ENCODE measurements around the gene BCKDHA.

DNA sequence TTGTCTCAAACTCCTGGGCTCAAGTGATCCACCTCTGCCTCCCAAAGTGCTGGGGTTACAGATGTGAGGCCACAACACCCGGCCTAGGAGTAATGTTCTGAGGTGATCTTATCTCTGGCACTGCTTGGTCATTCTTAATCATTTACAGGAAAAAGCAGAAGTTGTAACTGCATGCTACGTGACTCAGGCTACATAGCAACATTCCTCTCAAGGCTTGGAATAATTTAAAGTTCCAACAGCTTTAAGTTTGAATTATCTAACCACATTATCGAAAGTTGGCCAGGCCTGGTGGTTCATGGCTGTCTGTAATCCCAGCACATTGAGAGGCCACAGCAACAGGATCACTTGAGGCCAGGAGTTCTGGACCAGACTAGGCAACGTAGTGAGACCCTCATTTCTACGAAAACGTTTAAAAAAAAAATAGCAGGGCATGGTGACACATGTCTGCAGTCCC lies 29.7 kb upstream of the BCKDHA start:
- TF ChIP-seq RAD21 (conservative IDR thresholded peaks at IDR 0.05) (no peak), EZH2 (IDR thresholded peaks at IDR 0.05; ENCODE audit: borderline replicate concordance, insufficient read depth, low read length, poor library complexity, severe bottlenecking) (no peak), TAF1 (IDR thresholded peaks at IDR 0.05; ENCODE audit: low read depth) (no peak)
- TF ChIP-seq, protein P1, sequence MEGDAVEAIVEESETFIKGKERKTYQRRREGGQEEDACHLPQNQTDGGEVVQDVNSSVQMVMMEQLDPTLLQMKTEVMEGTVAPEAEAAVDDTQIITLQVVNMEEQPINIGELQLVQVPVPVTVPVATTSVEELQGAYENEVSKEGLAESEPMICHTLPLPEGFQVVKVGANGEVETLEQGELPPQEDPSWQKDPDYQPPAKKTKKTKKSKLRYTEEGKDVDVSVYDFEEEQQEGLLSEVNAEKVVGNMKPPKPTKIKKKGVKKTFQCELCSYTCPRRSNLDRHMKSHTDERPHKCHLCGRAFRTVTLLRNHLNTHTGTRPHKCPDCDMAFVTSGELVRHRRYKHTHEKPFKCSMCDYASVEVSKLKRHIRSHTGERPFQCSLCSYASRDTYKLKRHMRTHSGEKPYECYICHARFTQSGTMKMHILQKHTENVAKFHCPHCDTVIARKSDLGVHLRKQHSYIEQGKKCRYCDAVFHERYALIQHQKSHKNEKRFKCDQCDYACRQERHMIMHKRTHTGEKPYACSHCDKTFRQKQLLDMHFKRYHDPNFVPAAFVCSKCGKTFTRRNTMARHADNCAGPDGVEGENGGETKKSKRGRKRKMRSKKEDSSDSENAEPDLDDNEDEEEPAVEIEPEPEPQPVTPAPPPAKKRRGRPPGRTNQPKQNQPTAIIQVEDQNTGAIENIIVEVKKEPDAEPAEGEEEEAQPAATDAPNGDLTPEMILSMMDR (IDR thresholded peaks at IDR 0.05; ENCODE audit: poor library complexity, severe bottlenecking), result no peak
- TF ChIP-seq, protein P2, sequence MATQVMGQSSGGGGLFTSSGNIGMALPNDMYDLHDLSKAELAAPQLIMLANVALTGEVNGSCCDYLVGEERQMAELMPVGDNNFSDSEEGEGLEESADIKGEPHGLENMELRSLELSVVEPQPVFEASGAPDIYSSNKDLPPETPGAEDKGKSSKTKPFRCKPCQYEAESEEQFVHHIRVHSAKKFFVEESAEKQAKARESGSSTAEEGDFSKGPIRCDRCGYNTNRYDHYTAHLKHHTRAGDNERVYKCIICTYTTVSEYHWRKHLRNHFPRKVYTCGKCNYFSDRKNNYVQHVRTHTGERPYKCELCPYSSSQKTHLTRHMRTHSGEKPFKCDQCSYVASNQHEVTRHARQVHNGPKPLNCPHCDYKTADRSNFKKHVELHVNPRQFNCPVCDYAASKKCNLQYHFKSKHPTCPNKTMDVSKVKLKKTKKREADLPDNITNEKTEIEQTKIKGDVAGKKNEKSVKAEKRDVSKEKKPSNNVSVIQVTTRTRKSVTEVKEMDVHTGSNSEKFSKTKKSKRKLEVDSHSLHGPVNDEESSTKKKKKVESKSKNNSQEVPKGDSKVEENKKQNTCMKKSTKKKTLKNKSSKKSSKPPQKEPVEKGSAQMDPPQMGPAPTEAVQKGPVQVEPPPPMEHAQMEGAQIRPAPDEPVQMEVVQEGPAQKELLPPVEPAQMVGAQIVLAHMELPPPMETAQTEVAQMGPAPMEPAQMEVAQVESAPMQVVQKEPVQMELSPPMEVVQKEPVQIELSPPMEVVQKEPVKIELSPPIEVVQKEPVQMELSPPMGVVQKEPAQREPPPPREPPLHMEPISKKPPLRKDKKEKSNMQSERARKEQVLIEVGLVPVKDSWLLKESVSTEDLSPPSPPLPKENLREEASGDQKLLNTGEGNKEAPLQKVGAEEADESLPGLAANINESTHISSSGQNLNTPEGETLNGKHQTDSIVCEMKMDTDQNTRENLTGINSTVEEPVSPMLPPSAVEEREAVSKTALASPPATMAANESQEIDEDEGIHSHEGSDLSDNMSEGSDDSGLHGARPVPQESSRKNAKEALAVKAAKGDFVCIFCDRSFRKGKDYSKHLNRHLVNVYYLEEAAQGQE (IDR thresholded peaks at IDR 0.05; ENCODE audit: borderline replicate concordance), result no peak

Data from neural cell (in vitro differentiated cells).